CD4-positive, CD25-positive, alpha-beta regulatory T cell (primary cell): ENCODE results near the gene CMTM7. TPM values are rescaled to one million over a fixed set of nuclear protein-coding genes. Genes with fewer than 3 reads are reported as not detected.

Experiments used
- ATAC-seq, 2 donors: fragments of 150-1000 bp; cut with Tn5 transposase; one replicate each; pipeline ENCODE4 v1.10.0; 2021; ENCODE audit warnings: low read depth in 2 of 2, moderate number of reproducible peaks in 2 of 2, moderate library complexity in 1 of 2
- DNase-seq, 3 donors: peaks; one replicate each; pipeline versions ENCODE4 v3.0.0 to v3.0.0-alpha.2; 2012 to 2022; ENCODE audit warnings: mixed read lengths in 1 of 3
- H3K27ac ChIP-seq: one replicate; pipeline ENCODE4 v1.7.0; 2013; ENCODE audit warnings: mild to moderate bottlenecking, low read length; ENCODE audit not compliant: insufficient read depth, poor library complexity, severe bottlenecking
- H3K27me3 ChIP-seq: one replicate; pipeline ENCODE4 v1.7.0; 2013; ENCODE audit warnings: low read length; ENCODE audit not compliant: control insufficient read depth, insufficient read depth
- H3K36me3 ChIP-seq: one replicate; pipeline ENCODE4 v1.7.0; 2013; ENCODE audit warnings: mild to moderate bottlenecking, low read length, moderate library complexity; ENCODE audit not compliant: control insufficient read depth, insufficient read depth
- H3K4me1 ChIP-seq: 2 replicates; pipeline ENCODE4 v1.7.0; 2013; ENCODE audit warnings: mild to moderate bottlenecking, low read length; ENCODE audit not compliant: insufficient read depth, control insufficient read depth, poor library complexity, severe bottlenecking
- H3K4me3 ChIP-seq: one replicate; pipeline ENCODE4 v1.7.0; 2013; ENCODE audit warnings: low read depth, mild to moderate bottlenecking, low read length, moderate library complexity
- H3K9me3 ChIP-seq, 2 experiments: 1 replicate in 1 of 2; 2 replicates in 1 of 2; pipeline ENCODE4 v1.7.0; 2013; ENCODE audit warnings: low read length in 2 of 2, mild to moderate bottlenecking in 1 of 2, moderate library complexity in 1 of 2; ENCODE audit not compliant: control insufficient read depth in 2 of 2
- H3K27ac Mint-ChIP-seq, 3 donors: one replicate each; pipeline ENCODE4 v1.8.0; 2020 to 2022; ENCODE audit warnings: mild to moderate bottlenecking in 3 of 3, mixed read lengths in 3 of 3, moderate library complexity in 2 of 3
- H3K27me3 Mint-ChIP-seq: one replicate; pipeline ENCODE4 v1.8.0; 2022; ENCODE audit warnings: mild to moderate bottlenecking, mixed read lengths
- H3K36me3 Mint-ChIP-seq: one replicate; pipeline ENCODE4 v1.8.0; 2020; ENCODE audit warnings: mixed read lengths
- H3K4me1 Mint-ChIP-seq, 4 donors: one replicate each; pipeline ENCODE4 v1.8.0; 2020 to 2022; ENCODE audit warnings: mixed read lengths in 4 of 4, mild to moderate bottlenecking in 1 of 4
- H3K4me3 Mint-ChIP-seq, 4 donors: one replicate each; pipeline ENCODE4 v1.8.0; 2020 to 2022; ENCODE audit warnings: mild to moderate bottlenecking in 4 of 4, mixed read lengths in 4 of 4, moderate library complexity in 3 of 4
- H3K9me3 Mint-ChIP-seq, 7 donors: one replicate each; pipeline ENCODE4 v1.8.0; 2020 to 2022; ENCODE audit warnings: mixed read lengths in 7 of 7, mild to moderate bottlenecking in 3 of 7, moderate library complexity in 2 of 7
- polyA plus RNA-seq, 4 donors: library from polyadenylated mRNA; unstranded; fragments of 300-500 nt; fragmentation: Illumina TruSeq; gene quantifications; one replicate each; pipeline ENCODE4 v1.2.3, GENCODE V29; 2021
- total RNA-seq: library from RNA; stranded (reverse); gene quantifications from one replicate; pipeline ENCODE4 v1.2.3, GENCODE V29; 2022

CMTM7 gene
- total and polyA plus RNA-seq, 5 donors from 2014 or later = 77.3 to 231 (median 144) TPM

- Mint-ChIP-seq H3K4me3 (peak overlapping the region; percentile 33 to 88 (median 66)), H3K27me3 (no peaks in the 10 kb centered on the region), H3K36me3 (peaks cover 10% of the 10 kb centered on the region), H3K4me1 (peaks cover 41 to 81% (median 65%) of the 10 kb centered on the region in 4 donors), H3K9me3 (no peaks in the 10 kb centered on the region), H3K27ac (peak overlapping the region; percentile 75 to 99 (median 90))
- peaks cover 78% of the 10 kb centered on the region for H3K4me1 ChIP-seq
- peak; percentile 35 to 81 (median 76) for DNase-seq
- H3K36me3 ChIP-seq = peaks cover 7% of the 10 kb centered on the region
- H3K27me3 ChIP-seq = no peaks in the 10 kb centered on the region
- peak overlapping the region; percentile 60 for H3K27ac ChIP-seq
- H3K9me3 ChIP-seq = no peaks in the 10 kb centered on the region
- ATAC-seq = peak; percentile 40 to 43
- peak overlapping the region; percentile 7 for H3K4me3 ChIP-seq
Observed at GRCh38 chr3:32399030-32399620, 7.5 kb downstream of the CMTM7 start.

- Histone ChIP-seq H3K4me1 (peaks cover 73% of the 10 kb centered on the region), H3K27ac (peak overlapping the region; percentile 87), H3K4me3 (peak overlapping the region; percentile 75), H3K36me3 (peaks cover 14% of the 10 kb centered on the region), H3K27me3 (no peaks in the 10 kb centered on the region), H3K9me3 (no peaks in the 10 kb centered on the region)
- Mint-ChIP-seq H3K4me1 (peaks cover 34 to 82% (median 66%) of the 10 kb centered on the region in 4 donors), H3K36me3 (peaks cover 22% of the 10 kb centered on the region), H3K27ac (peak overlapping the region; percentile 99), H3K9me3 (no peaks in the 10 kb centered on the region), H3K4me3 (peak overlapping the region; percentile 92 to 96 (median 94)), H3K27me3 (no peaks in the 10 kb centered on the region)
- DNase-seq (no peak), ATAC-seq (no peak)
Observed at GRCh38 chr3:32401126-32401525, 9.5 kb downstream of the CMTM7 start.

GRCh38 chr3:32401556-32402081 is 10.0 kb downstream of the CMTM7 start:
- DNase-seq (peak; percentile 58 to 88 (median 72)), ATAC-seq (peak; percentile 77 to 79)
- H3K4me1 Mint-ChIP-seq = peaks cover 39 to 82% (median 69%) of the 10 kb centered on the region in 4 donors
- H3K27ac ChIP-seq = peak overlapping the region; percentile 87
- H3K36me3 Mint-ChIP-seq = peaks cover 23% of the 10 kb centered on the region
- no peaks in the 10 kb centered on the region for H3K9me3 Mint-ChIP-seq
- H3K36me3 ChIP-seq = peaks cover 17% of the 10 kb centered on the region
- H3K4me1 ChIP-seq = peaks cover 69% of the 10 kb centered on the region
- H3K4me3 ChIP-seq = peak overlapping the region; percentile 75
- H3K27me3 ChIP-seq = no peaks in the 10 kb centered on the region
- peak overlapping the region; percentile 92 to 96 (median 94) for H3K4me3 Mint-ChIP-seq
- H3K9me3 ChIP-seq = no peaks in the 10 kb centered on the region
- H3K27ac Mint-ChIP-seq = peak overlapping the region; percentile 99
- no peaks in the 10 kb centered on the region for H3K27me3 Mint-ChIP-seq

- Mint-ChIP-seq H3K4me3 (peak overlapping the region; percentile 32 to 94 (median 44)), H3K4me1 (peaks cover 41 to 87% (median 67%) of the 10 kb centered on the region in 4 donors), H3K36me3 (peaks cover 29% of the 10 kb centered on the region), H3K9me3 (no peaks in the 10 kb centered on the region), H3K27ac (peak overlapping the region; percentile 75 to 99 (median 83)), H3K27me3 (no peaks in the 10 kb centered on the region)
- Histone ChIP-seq H3K9me3 (no peaks in the 10 kb centered on the region), H3K27ac (no peak overlapping the region), H3K4me1 (peaks cover 52% of the 10 kb centered on the region), H3K27me3 (no peaks in the 10 kb centered on the region), H3K4me3 (no peak overlapping the region), H3K36me3 (peaks cover 17% of the 10 kb centered on the region)
- ATAC-seq (no peak), DNase-seq (no peak)
Observed at GRCh38 chr3:32403663-32404062, 12.0 kb downstream of the CMTM7 start.

- no peak overlapping the region for H3K27ac ChIP-seq
- H3K9me3 ChIP-seq = no peaks in the 10 kb centered on the region
- H3K27me3 ChIP-seq = no peaks in the 10 kb centered on the region
- no peak overlapping the region for H3K4me3 ChIP-seq
- no peaks in the 10 kb centered on the region for H3K27me3 Mint-ChIP-seq
- peaks cover 39 to 86% (median 66%) of the 10 kb centered on the region in 4 donors for H3K4me1 Mint-ChIP-seq
- H3K4me3 Mint-ChIP-seq = peak overlapping the region; percentile 18 to 41 (median 32)
- H3K4me1 ChIP-seq = peaks cover 43% of the 10 kb centered on the region
- H3K36me3 Mint-ChIP-seq = peaks cover 35% of the 10 kb centered on the region
- peaks cover 17% of the 10 kb centered on the region for H3K36me3 ChIP-seq
- DNase-seq (no peak), ATAC-seq (no peak)
- no peaks in the 10 kb centered on the region for H3K9me3 Mint-ChIP-seq
- peak overlapping the region; percentile 65 to 91 (median 72) for H3K27ac Mint-ChIP-seq
Observed at GRCh38 chr3:32404714-32405113, 13.1 kb downstream of the CMTM7 start.

- no peak overlapping the region for H3K27ac ChIP-seq
- DNase-seq = no peak
- H3K4me1 ChIP-seq = peaks cover 46% of the 10 kb centered on the region
- Mint-ChIP-seq H3K27me3 (no peaks in the 10 kb centered on the region), H3K4me1 (peaks cover 39 to 86% (median 70%) of the 10 kb centered on the region in 4 donors), H3K36me3 (peaks cover 35% of the 10 kb centered on the region), H3K4me3 (peak overlapping the region in 2 of 4 donors; percentile 18 to 19), H3K9me3 (no peaks in the 10 kb centered on the region), H3K27ac (peak overlapping the region in 2 of 3 donors; percentile 65 to 72)
- no peak for ATAC-seq
- peaks cover 17% of the 10 kb centered on the region for H3K36me3 ChIP-seq
- no peaks in the 10 kb centered on the region for H3K9me3 ChIP-seq
- H3K4me3 ChIP-seq = no peak overlapping the region
- H3K27me3 ChIP-seq = no peaks in the 10 kb centered on the region
Observed at GRCh38 chr3:32405155-32405554, 13.5 kb downstream of the CMTM7 start.

GRCh38 chr3:32405711-32406323 is 14.2 kb downstream of the CMTM7 start:
- H3K9me3 ChIP-seq = no peaks in the 10 kb centered on the region
- H3K36me3 ChIP-seq = peaks cover 17% of the 10 kb centered on the region
- Mint-ChIP-seq H3K4me1 (peaks cover 37 to 86% (median 70%) of the 10 kb centered on the region in 4 donors), H3K9me3 (no peaks in the 10 kb centered on the region), H3K27me3 (no peaks in the 10 kb centered on the region), H3K4me3 (peak overlapping the region in 2 of 4 donors; percentile 4 to 18), H3K27ac (peak overlapping the region in 1 of 3 donors; percentile 72), H3K36me3 (peaks cover 35% of the 10 kb centered on the region)
- ATAC-seq (no peak), DNase-seq (no peak)
- H3K4me1 ChIP-seq = peaks cover 41% of the 10 kb centered on the region
- H3K27ac ChIP-seq = no peak overlapping the region
- H3K4me3 ChIP-seq = no peak overlapping the region
- no peaks in the 10 kb centered on the region for H3K27me3 ChIP-seq
